ENCODE results near the gene PDLIM3. TPM values are rescaled to one million over a fixed set of nuclear protein-coding genes. Genes with fewer than 3 reads are reported as not detected.
"Not testable (repeated sequence)": the region's sequence is repeated elsewhere in the genome, so short reads cannot be mapped to it uniquely, and the experiment has no call there.

PDLIM3 gene
- total RNA-seq, 1 donor from 2014 or later: 9.8 TPM

DNA sequence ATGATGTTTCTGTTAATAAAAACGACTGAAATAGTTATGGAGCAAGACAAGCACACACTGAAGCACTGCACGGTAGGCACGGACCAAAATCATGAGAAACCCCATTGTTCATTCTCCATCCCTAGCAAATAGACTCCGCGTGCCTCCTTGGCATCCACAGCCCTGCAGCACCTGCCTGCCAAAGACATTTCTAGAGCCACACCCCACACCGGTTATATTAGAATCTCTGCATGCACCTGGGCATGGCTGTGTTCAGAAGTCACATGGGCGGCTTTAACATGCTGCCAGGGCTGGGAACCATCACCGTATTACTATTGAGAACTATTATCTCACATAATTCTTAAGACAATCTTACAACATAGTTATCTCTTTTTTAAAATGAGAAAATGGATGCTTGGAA, 5.9 kb downstream of the PDLIM3 start:
- intact Hi-C loops (cut with DNase I): no loop called here
- no peak for DNase-seq (ENCODE audit: low spot score)
- ATAC-seq: no peak

- ATAC-seq (no peak), DNase-seq (ENCODE audit: low spot score) (no peak)
- intact Hi-C loops (cut with DNase I): no loop called here
Measured at GRCh38 chr4:185524888-185525863, 10.1 kb downstream of the PDLIM3 start.

GRCh38 chr4:185523862-185524261, 11.4 kb downstream of the PDLIM3 start:
- intact Hi-C loops (cut with DNase I): no loop called here
- ATAC-seq: no peak
- DNase-seq (ENCODE audit: low spot score): no peak

DNA sequence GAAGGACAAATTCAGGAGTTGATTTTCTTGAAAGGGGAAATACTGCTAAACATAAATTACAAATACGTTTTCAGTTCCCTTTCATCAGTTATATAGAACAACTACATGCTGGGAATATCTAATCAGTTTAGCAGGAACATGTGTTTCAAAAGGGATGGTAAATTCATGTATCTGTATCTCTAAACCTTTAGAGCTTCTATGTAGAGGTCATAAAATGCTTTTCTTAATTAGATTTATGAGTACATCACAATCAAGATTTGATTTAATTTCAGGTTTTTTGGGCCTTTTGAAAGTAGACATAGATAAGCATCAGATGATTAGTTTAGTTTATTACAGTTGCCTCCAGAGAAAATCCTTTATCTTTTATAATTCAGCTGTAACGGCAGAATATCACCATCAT, 12.9 kb downstream of the PDLIM3 start:
- DNase-seq (ENCODE audit: low spot score) (no peak), ATAC-seq (no peak)
- intact Hi-C loops (cut with DNase I): no loop called here

GRCh38 chr4:185520119-185520518, 15.2 kb downstream of the PDLIM3 start:
- DNase-seq (ENCODE audit: low spot score) (no peak), ATAC-seq (no peak)
- intact Hi-C loops (cut with DNase I): no loop called here

GRCh38 chr4:185518494-185518893, 16.8 kb downstream of the PDLIM3 start:
- DNase-seq (ENCODE audit: low spot score) (no peak), ATAC-seq (no peak)
- intact Hi-C loops (cut with DNase I): no loop called here

GRCh38 chr4:185518069-185518468, 17.2 kb downstream of the PDLIM3 start:
- intact Hi-C loops (cut with DNase I): no loop called here
- DNase-seq (ENCODE audit: low spot score) (no peak), ATAC-seq (no peak)

- ATAC-seq (no peak), DNase-seq (ENCODE audit: low spot score) (no peak)
- intact Hi-C loops (cut with DNase I): no loop called here
Measured at GRCh38 chr4:185515248-185515647, 20.1 kb downstream of the PDLIM3 start.

DNA sequence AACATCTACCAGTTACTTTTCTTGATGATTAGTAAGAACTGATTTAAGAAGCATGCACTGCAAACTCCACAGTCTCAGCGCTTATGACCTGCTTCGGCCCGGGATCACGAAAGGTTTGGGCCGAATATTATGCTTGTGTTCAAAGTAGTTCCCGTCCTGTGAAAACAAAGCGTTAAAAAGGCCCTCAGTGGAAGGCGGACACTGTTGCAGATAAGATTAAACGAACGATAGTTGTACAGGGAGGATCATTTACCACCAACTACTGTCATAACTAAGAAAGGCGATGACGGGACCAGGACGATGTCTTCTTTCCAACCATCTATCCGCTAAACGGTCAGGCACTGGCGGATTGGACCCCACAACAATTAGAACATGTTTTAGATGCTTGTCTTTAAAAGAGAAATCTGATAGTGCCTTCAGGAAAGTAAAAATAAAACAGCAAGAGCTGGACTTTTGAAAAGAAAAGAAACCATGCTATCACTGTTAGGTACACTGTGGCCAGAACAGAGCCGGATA, 21.1 kb downstream of the PDLIM3 start:
- intact Hi-C loops (cut with DNase I): no loop called here
- ATAC-seq (no peak), DNase-seq (ENCODE audit: low spot score) (no peak)

GRCh38 chr4:185513489-185514181, 21.7 kb downstream of the PDLIM3 start:
- intact Hi-C loops (cut with DNase I): no loop called here
- ATAC-seq (peak; percentile 52), DNase-seq (ENCODE audit: low spot score) (no peak)

GRCh38 chr4:185512516-185512915, 22.8 kb downstream of the PDLIM3 start:
- intact Hi-C loops (cut with DNase I): no loop called here
- ATAC-seq (no peak), DNase-seq (ENCODE audit: low spot score) (no peak)

DNA sequence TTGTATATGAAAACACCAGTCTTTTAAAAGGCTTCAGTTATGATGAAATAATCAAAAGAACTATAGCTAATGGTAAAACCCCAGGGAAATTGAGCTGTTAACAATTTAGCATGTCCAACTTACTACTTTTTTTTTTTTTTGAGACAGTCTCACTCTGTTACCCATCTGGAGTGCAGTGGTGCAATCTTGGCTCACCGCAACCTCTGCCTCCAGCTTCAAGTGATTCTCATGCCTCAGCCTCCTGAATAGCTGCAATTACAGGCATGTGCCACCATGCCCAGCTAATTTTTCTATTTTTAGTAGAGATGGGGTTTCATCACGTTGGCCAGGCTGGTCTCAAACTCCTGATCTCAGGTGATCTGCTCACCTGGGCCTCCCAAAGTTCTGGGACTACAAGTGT, 24.1 kb downstream of the PDLIM3 start:
- ATAC-seq; intact Hi-C loops (cut with DNase I); DNase-seq (ENCODE audit: low spot score): not testable (repeated sequence)

- intact Hi-C loops (cut with DNase I): no loop called here
- ATAC-seq: no peak
Measured at GRCh38 chr4:185510806-185511205, 24.5 kb downstream of the PDLIM3 start.

GRCh38 chr4:185508181-185508580, 27.1 kb downstream of the PDLIM3 start:
- ATAC-seq (no peak), DNase-seq (ENCODE audit: low spot score) (no peak)
- intact Hi-C loops (cut with DNase I): no loop called here

More at GRCh38 chr4:185510806-185511205, 24.5 kb downstream of the PDLIM3 start:
- DNase-seq (ENCODE audit: low spot score): no peak

GRCh38 chr4:185506422-185506821, 28.9 kb downstream of the PDLIM3 start:
- intact Hi-C loops (cut with DNase I): no loop called here
- no peak for DNase-seq (ENCODE audit: low spot score)
- no peak for ATAC-seq

DNA sequence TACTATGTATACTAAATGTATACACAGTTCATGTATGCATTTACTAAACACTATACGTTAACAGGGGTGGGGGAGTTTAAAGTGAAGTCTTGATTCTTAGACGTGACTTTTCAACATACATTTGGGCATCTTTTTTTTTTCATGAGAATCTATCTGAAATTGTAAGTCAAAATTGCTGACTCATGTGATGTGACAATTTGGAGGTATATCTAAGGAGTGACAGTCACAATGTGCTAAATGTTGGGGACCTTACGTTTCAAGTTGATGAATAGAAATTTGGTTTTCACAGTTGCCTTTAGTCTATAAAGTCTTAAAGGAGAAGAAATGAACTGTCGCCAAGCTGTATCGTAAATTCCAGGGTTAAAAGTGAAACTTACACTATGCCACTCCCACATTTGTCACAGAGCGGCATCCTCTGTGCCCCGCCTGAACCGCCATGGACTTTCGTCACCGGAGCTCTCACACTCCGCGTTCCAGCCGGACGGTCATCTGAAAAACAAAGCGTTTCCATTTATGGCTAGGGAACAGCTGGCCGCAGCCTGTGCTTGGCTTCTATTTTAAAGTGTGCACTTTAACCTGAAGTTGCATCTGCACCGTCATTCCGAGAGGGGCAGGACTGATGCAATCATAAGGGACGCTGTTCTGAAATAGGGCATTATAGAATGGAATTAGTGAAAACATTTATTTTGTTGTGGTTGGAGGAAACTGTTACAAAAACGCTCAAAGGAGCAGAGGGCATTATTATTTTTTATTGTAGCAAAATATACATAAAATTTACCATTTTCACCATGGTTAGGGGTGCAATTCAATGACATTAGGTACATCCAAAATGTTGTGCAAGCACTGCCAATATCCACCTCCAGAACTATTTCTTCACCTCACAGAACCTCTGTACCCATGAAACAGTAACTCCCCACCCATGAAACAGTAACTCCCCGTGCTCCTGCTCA, 30.9 kb downstream of the PDLIM3 start:
- ATAC-seq (peak; percentile 79), DNase-seq (ENCODE audit: low spot score) (no peak)
- intact Hi-C loops (cut with DNase I): no loop called here

- intact Hi-C loops (cut with DNase I): no loop called here
- ATAC-seq: no peak
- no peak for DNase-seq (ENCODE audit: low spot score)
Measured at GRCh38 chr4:185502386-185502785, 32.9 kb downstream of the PDLIM3 start.

DNA sequence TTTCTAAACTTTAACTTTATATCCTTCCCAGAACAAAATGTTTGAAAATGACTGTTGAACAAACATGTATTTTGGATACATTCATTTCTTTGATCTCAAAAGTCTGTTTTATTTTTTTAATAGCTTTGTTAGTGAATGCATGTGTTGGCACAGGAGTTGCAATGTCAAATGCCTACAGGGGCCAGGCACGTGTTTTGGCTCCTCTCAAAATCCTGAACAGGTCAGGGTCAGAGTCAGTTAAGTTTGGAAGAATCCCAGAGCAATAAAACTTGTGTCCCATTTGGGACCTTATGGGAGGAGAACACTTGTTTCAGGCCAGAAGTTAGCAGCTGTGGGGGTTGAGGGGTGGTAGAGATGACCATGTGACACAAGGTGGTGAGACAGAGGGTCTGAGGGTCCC, 34.7 kb downstream of the PDLIM3 start:
- DNase-seq (ENCODE audit: low spot score) (no peak), ATAC-seq (no peak)
- intact Hi-C loops (cut with DNase I): no loop called here

GRCh38 chr4:185500035-185500434, 35.3 kb downstream of the PDLIM3 start:
- ATAC-seq (no peak), DNase-seq (ENCODE audit: low spot score) (no peak)
- intact Hi-C loops (cut with DNase I): no loop called here
